OCI-LY1 (cell line): ENCODE measurements around the gene PSMC3IP.

Experiments used
- H2AFZ ChIP-seq: fragments of 200-600 bp; sonication (generic), shearing (Covaris generic); 2 replicates; pipeline ENCODE4 v1.6.0; 2014; ENCODE audit warnings: antibody characterized with exemption, mild to moderate bottlenecking, low read length
- H3F3A ChIP-seq: fragments of 200-600 bp; sonication (generic), shearing (Covaris generic); 2 replicates; pipeline ENCODE4 v1.6.0; 2014; ENCODE audit warnings: mild to moderate bottlenecking, antibody characterized with exemption, low read length, moderate library complexity; ENCODE audit not compliant: insufficient read depth
- H3K27ac ChIP-seq: fragments of 200-600 bp; sonication (generic); 2 replicates; pipeline ENCODE4 v1.5.1; 2014; ENCODE audit warnings: low read length, mixed run types, mild to moderate bottlenecking, low read depth; ENCODE audit not compliant: poor library complexity, severe bottlenecking
- H3K27me3 ChIP-seq: fragments of 200-600 bp; sonication (generic); 2 replicates; pipeline ENCODE4 v1.6.0; 2014; ENCODE audit warnings: antibody characterized with exemption, mild to moderate bottlenecking, low read length, moderate library complexity; ENCODE audit not compliant: insufficient read depth
- H3K36me3 ChIP-seq: fragments of 200-600 bp; sonication (generic); 2 replicates; pipeline ENCODE4 v1.6.1; 2014; ENCODE audit warnings: mild to moderate bottlenecking, antibody characterized with exemption, low read length, moderate library complexity, mixed read lengths; ENCODE audit not compliant: insufficient read depth
- H3K4me1 ChIP-seq: fragments of 200-600 bp; sonication (generic); 2 replicates; pipeline ENCODE4 v1.5.1; 2014; ENCODE audit warnings: mild to moderate bottlenecking, low read length, moderate library complexity; ENCODE audit not compliant: insufficient read depth, severe bottlenecking
- H3K4me2 ChIP-seq: fragments of 200-600 bp; sonication (generic), shearing (Covaris generic); 2 replicates; pipeline ENCODE4 v1.6.1; 2014; ENCODE audit warnings: low read length
- H3K4me3 ChIP-seq: fragments of 200-600 bp; sonication (generic); 2 replicates; pipeline ENCODE4 v1.5.1; 2014; ENCODE audit warnings: low read length, low read depth, mild to moderate bottlenecking, mixed read lengths; ENCODE audit not compliant: poor library complexity, severe bottlenecking
- H3K79me2 ChIP-seq: fragments of 200-600 bp; shearing (Covaris generic); 2 replicates; pipeline ENCODE4 v1.6.1; 2016; ENCODE audit warnings: mixed run types, low read length, mixed read lengths; ENCODE audit not compliant: insufficient read depth
- H3K9ac ChIP-seq: fragments of 200-600 bp; sonication (generic), shearing (Covaris generic); 2 replicates; pipeline ENCODE4 v1.6.1; 2014; ENCODE audit warnings: mild to moderate bottlenecking, low read length, mixed read lengths
- H3K9me2 ChIP-seq: fragments of 200-600 bp; sonication (generic), shearing (Covaris generic); 2 replicates; pipeline ENCODE4 v1.6.1; 2014; ENCODE audit warnings: low read depth, mild to moderate bottlenecking, low read length, mixed read lengths
- H3K9me3 ChIP-seq: fragments of 200-600 bp; shearing (Covaris generic); 2 replicates; pipeline ENCODE4 v1.6.1; 2014; ENCODE audit warnings: low read length, mixed read lengths
- H4K20me1 ChIP-seq: fragments of 200-600 bp; sonication (generic), shearing (Covaris generic); 2 replicates; pipeline ENCODE4 v1.6.0; 2016; ENCODE audit warnings: mild to moderate bottlenecking, low read length; ENCODE audit not compliant: insufficient read depth
- CTCF ChIP-seq: fragments of 200-600 bp; sonication (generic), shearing (Covaris generic); IDR thresholded peaks from 2 replicates; pipeline ENCODE4 v1.5.1; 2017; ENCODE audit warnings: mild to moderate bottlenecking, antibody characterized with exemption, low read length, moderate library complexity, mixed read lengths
- EZH2 ChIP-seq: fragments of 200-600 bp; sonication (generic), shearing (Covaris generic); IDR thresholded peaks from 2 replicates; pipeline ENCODE4 v1.8.0; 2017; ENCODE audit warnings: borderline replicate concordance, mixed run types, mild to moderate bottlenecking, antibody characterized with exemption, low read length, moderate library complexity, mixed read lengths

The PSMC3IP gene

GRCh38 chr17:42563950-42564349 lies 13.6 kb downstream of the PSMC3IP start:
- H3K27ac ChIP-seq: no peak overlapping the region
- H3K4me2 ChIP-seq: peak overlapping the region; percentile 87
- no peaks in the 10 kb centered on the region for H3K9me2 ChIP-seq
- TF ChIP-seq CTCF: no peak
- no peak for TF ChIP-seq EZH2
- H3K4me1 ChIP-seq: peaks cover 48% of the 10 kb centered on the region
- no peak overlapping the region for H3K4me3 ChIP-seq
- H3K9ac ChIP-seq: no peak overlapping the region; the same call in 1 of the 2 replicates
- peaks cover 35% of the 10 kb centered on the region for H3K36me3 ChIP-seq
- no peak overlapping the region for H2AFZ ChIP-seq
- H3K27me3 ChIP-seq: no peaks in the 10 kb centered on the region
- H3K79me2 ChIP-seq: no peaks in the 10 kb centered on the region
- H3F3A ChIP-seq: no peaks in the 10 kb centered on the region; the same call in 1 of the 2 replicates
- no peaks in the 10 kb centered on the region for H4K20me1 ChIP-seq
- no peaks in the 10 kb centered on the region for H3K9me3 ChIP-seq

GRCh38 chr17:42563543-42563942 lies 14.0 kb downstream of the PSMC3IP start:
- Histone ChIP-seq H3K27me3 (no peaks in the 10 kb centered on the region), H3K36me3 (peaks cover 31% of the 10 kb centered on the region), H3K9me3 (no peaks in the 10 kb centered on the region), H3K79me2 (no peaks in the 10 kb centered on the region), H3K9me2 (no peaks in the 10 kb centered on the region), H3K9ac (peak overlapping the region; percentile 93; the same call in 1 of the 2 replicates), H3K27ac (no peak overlapping the region), H3K4me3 (peak overlapping the region; percentile 96), H4K20me1 (no peaks in the 10 kb centered on the region), H3F3A (no peaks in the 10 kb centered on the region; the same call in 1 of the 2 replicates), H3K4me1 (peaks cover 46% of the 10 kb centered on the region), H2AFZ (no peak overlapping the region), H3K4me2 (peak overlapping the region; percentile 87)
- TF ChIP-seq CTCF: no peak
- no peak for TF ChIP-seq EZH2

DNA sequence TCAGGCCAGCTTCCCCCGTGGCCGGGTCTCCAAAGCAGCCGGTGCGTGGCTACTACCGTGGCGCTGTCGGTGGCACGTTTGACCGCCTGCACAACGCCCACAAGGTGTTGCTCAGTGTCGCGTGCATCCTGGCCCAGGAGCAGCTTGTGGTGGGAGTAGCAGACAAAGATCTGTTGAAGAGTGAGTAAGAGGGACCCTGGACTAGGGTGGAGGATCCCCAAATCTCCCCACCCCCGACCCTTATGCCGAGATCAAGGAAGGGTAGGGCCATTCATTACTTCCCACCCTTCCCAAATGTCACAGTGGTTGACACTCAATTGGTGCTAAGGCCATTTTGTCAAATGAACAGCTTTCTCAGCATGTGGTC lies 14.4 kb downstream of the PSMC3IP start:
- H3K27me3 ChIP-seq: no peaks in the 10 kb centered on the region
- peaks cover 42% of the 10 kb centered on the region for H3K4me1 ChIP-seq
- peak overlapping the region; percentile 93 for H3K9ac ChIP-seq
- H3F3A ChIP-seq: no peaks in the 10 kb centered on the region
- peak overlapping the region; percentile 96 for H3K4me3 ChIP-seq
- peak overlapping the region; percentile 87 for H3K4me2 ChIP-seq
- peaks cover 28% of the 10 kb centered on the region for H3K36me3 ChIP-seq
- no peaks in the 10 kb centered on the region for H3K9me2 ChIP-seq
- no peak for TF ChIP-seq EZH2
- TF ChIP-seq CTCF: no peak
- H4K20me1 ChIP-seq: no peaks in the 10 kb centered on the region
- H3K79me2 ChIP-seq: no peaks in the 10 kb centered on the region
- H3K9me3 ChIP-seq: no peaks in the 10 kb centered on the region
- peak overlapping the region; percentile 60 for H3K27ac ChIP-seq
- H2AFZ ChIP-seq: no peak overlapping the region
